NCI-H524 (cell line): ENCODE measurements around the gene HTRA3.
A peak's percentile ranks its signal among the peaks of the same experiment; 100 is the strongest.

Source experiments
- DNase-seq, 2 experiments: peaks; one replicate each; lab custom pipeline; 2025; lab: John Stamatoyannopoulos, UW

Gene HTRA3

GRCh38 chr4:8267077-8267476 is 2.5 kb upstream of the HTRA3 start:
- peak in 1 of 2 experiments; percentile 44 for DNase-seq

GRCh38 chr4:8268211-8268610 is 1.3 kb upstream of the HTRA3 start:
- no peak for DNase-seq

- DNase-seq, result no peak
Observed at GRCh38 chr4:8268901-8269534, 536 bp upstream of the HTRA3 start.

GRCh38 chr4:8270418-8270771 is 841 bp downstream of the HTRA3 start:
- no peak for DNase-seq

- DNase-seq, result no peak
Observed at GRCh38 chr4:8270912-8271815, 1.6 kb downstream of the HTRA3 start.

GRCh38 chr4:8271821-8272220 is 2.3 kb downstream of the HTRA3 start:
- DNase-seq, result no peak

- DNase-seq, result no peak
Observed at GRCh38 chr4:8272472-8273428, 3.2 kb downstream of the HTRA3 start.

GRCh38 chr4:8273450-8273849 is 3.9 kb downstream of the HTRA3 start:
- DNase-seq, result no peak

- DNase-seq, result no peak
Observed at GRCh38 chr4:8274066-8274652, 4.6 kb downstream of the HTRA3 start.

- peak; percentile 95 to 98 for DNase-seq
Observed at GRCh38 chr4:8274765-8275547, 5.4 kb downstream of the HTRA3 start.

- DNase-seq, result peak in 1 of 2 experiments; percentile 44
Observed at GRCh38 chr4:8275548-8275910, 6.0 kb downstream of the HTRA3 start.

GRCh38 chr4:8276358-8277240 is 7.0 kb downstream of the HTRA3 start:
- peak; percentile 58 to 85 for DNase-seq

GRCh38 chr4:8277356-8278008 is 7.9 kb downstream of the HTRA3 start:
- DNase-seq, result peak; percentile 35 to 49

- peak in 1 of 2 experiments; percentile 39 for DNase-seq
Observed at GRCh38 chr4:8278009-8278395, 8.4 kb downstream of the HTRA3 start.

- DNase-seq, result peak; percentile 79 to 90
Observed at GRCh38 chr4:8278421-8279287, 9.1 kb downstream of the HTRA3 start.

- no peak for DNase-seq
Observed at GRCh38 chr4:8279321-8280157, 10.0 kb downstream of the HTRA3 start.

GRCh38 chr4:8280158-8280875 is 10.8 kb downstream of the HTRA3 start:
- DNase-seq, result no peak
